Amniotic stem cell (primary cell): Measurements from ENCODE around the gene ST13.
A peak's percentile ranks its signal among the peaks of the same experiment; 100 is the strongest.
"Not testable (repeated sequence)": the region's sequence is repeated elsewhere in the genome, so short reads cannot be mapped to it uniquely, and the experiment has no call there.

Source experiments
- DNase-seq: peaks from one replicate; lab custom pipeline; 2025; lab: John Stamatoyannopoulos, UW

The ST13 gene

GRCh38 chr22:40838486-40838885, 18.0 kb downstream of the ST13 start:
- no peak for DNase-seq

GRCh38 chr22:40834619-40835018, 21.8 kb downstream of the ST13 start:
- no peak for DNase-seq

- no peak for DNase-seq
Observed at GRCh38 chr22:40829131-40829530, 27.3 kb downstream of the ST13 start.

- no peak for DNase-seq
Observed at GRCh38 chr22:40826984-40827741, 29.3 kb downstream of the ST13 start.

- not testable (repeated sequence) for DNase-seq
Observed at GRCh38 chr22:40826292-40826691, 30.1 kb downstream of the ST13 start.

GRCh38 chr22:40823426-40823825, 33.0 kb downstream of the ST13 start:
- no peak for DNase-seq

GRCh38 chr22:40819599-40820140, 36.8 kb downstream of the ST13 start:
- peak; percentile 17 for DNase-seq

- DNase-seq, result peak; percentile 46
Observed at GRCh38 chr22:40818747-40819598, 37.5 kb downstream of the ST13 start, which contains the start of gene SLC25A17. TSS of gene SLC25A17 (minus strand) at chr22:40819346. CDS start at chr22:40819248, 98 bp downstream.

GRCh38 chr22:40818192-40818746, 38.2 kb downstream of the ST13 start:
- no peak for DNase-seq

- no peak for DNase-seq
Observed at GRCh38 chr22:40817737-40818136, 38.7 kb downstream of the ST13 start.

GRCh38 chr22:40813912-40814315, 42.5 kb downstream of the ST13 start:
- no peak for DNase-seq

- DNase-seq, result no peak
Observed at GRCh38 chr22:40808018-40808841, 48.2 kb downstream of the ST13 start.

GRCh38 chr22:40806711-40807110, 49.7 kb downstream of the ST13 start:
- no peak for DNase-seq

- DNase-seq, result no peak
Observed at GRCh38 chr22:40805699-40806203, 50.7 kb downstream of the ST13 start.

- no peak for DNase-seq
Observed at GRCh38 chr22:40805239-40805638, 51.2 kb downstream of the ST13 start.

GRCh38 chr22:40803321-40803720, 53.1 kb downstream of the ST13 start:
- DNase-seq, result no peak

GRCh38 chr22:40799008-40799407, 57.4 kb downstream of the ST13 start:
- DNase-seq, result no peak

- no peak for DNase-seq
Observed at GRCh38 chr22:40797427-40797826, 59.0 kb downstream of the ST13 start.

- DNase-seq, result no peak
Observed at GRCh38 chr22:40792451-40792850, 64.0 kb downstream of the ST13 start.

- no peak for DNase-seq
Observed at GRCh38 chr22:40791241-40791640, 65.2 kb downstream of the ST13 start.

- no peak for DNase-seq
Observed at GRCh38 chr22:40789131-40789530, 67.3 kb downstream of the ST13 start.
